Neural cell (in vitro differentiated cells): ENCODE results near the gene SMCO1. TPM values are rescaled to one million over a fixed set of nuclear protein-coding genes. Genes with fewer than 3 reads are reported as not detected.

Experiments
- H2AFZ ChIP-seq: fragments of 200-600, 300-800 bp; sonication (generic), shearing (Covaris generic); 2 replicates; pipeline ENCODE4 v1.6.0; 2014; ENCODE audit warnings: low read depth, mild to moderate bottlenecking, antibody characterized with exemption, low read length, moderate library complexity
- H3F3A ChIP-seq: fragments of 200-600 bp; shearing (Covaris generic); 2 replicates; pipeline ENCODE4 v1.6.1; 2016; ENCODE audit warnings: mild to moderate bottlenecking, moderate library complexity, mixed read lengths, antibody characterized with exemption, low read length; ENCODE audit not compliant: insufficient read depth, poor library complexity, severe bottlenecking
- H3K27ac ChIP-seq: fragments of 200-600, 300-800 bp; sonication (generic), shearing (Covaris generic); 2 replicates; pipeline ENCODE4 v1.5.1; 2014; ENCODE audit warnings: mild to moderate bottlenecking, low read length, moderate library complexity
- H3K27me3 ChIP-seq: fragments of 300-800, 200-600 bp; sonication (generic), shearing (Covaris generic); 2 replicates; pipeline ENCODE4 v1.6.0; 2014; ENCODE audit warnings: mild to moderate bottlenecking, low read depth, low read length, moderate library complexity; ENCODE audit not compliant: insufficient read depth
- H3K36me3 ChIP-seq: fragments of 300-800, 200-600 bp; sonication (generic), shearing (Covaris generic); 2 replicates; pipeline ENCODE4 v1.5.1; 2014; ENCODE audit warnings: mild to moderate bottlenecking, antibody characterized with exemption, low read length, moderate library complexity; ENCODE audit not compliant: insufficient read depth
- H3K4me2 ChIP-seq: fragments of 300-800, 200-600 bp; sonication (generic), shearing (Covaris generic); 2 replicates; pipeline ENCODE4 v1.6.0; 2014; ENCODE audit warnings: mild to moderate bottlenecking, low read length
- H3K4me3 ChIP-seq: fragments of 300-800, 200-600 bp; sonication (generic), shearing (Covaris generic); 2 replicates; pipeline ENCODE4 v1.5.1; 2014; ENCODE audit warnings: mild to moderate bottlenecking, low read length, moderate library complexity
- H3K79me2 ChIP-seq: fragments of 200-600 bp; shearing (Covaris generic); replicated peaks from 2 replicates; pipeline ENCODE4 v1.6.0; 2014; ENCODE audit warnings: mild to moderate bottlenecking, low read length, moderate library complexity; ENCODE audit not compliant: insufficient read depth
- H3K9ac ChIP-seq: fragments of 300-800, 200-600 bp; sonication (generic), shearing (Covaris generic); 2 replicates; pipeline ENCODE4 v1.6.1; 2016; ENCODE audit warnings: mild to moderate bottlenecking, low read length, mixed read lengths
- H3K9me2 ChIP-seq: fragments of 200-600 bp; shearing (Covaris generic); 2 replicates; pipeline ENCODE4 v1.6.1; 2016; ENCODE audit warnings: mild to moderate bottlenecking, low read length, mixed read lengths; ENCODE audit not compliant: insufficient read depth
- H3K9me3 ChIP-seq: fragments of 200-600, 300-800 bp; sonication (generic), shearing (Covaris generic); 2 replicates; pipeline ENCODE4 v1.6.1; 2016; ENCODE audit warnings: mild to moderate bottlenecking, mixed run types, low read length, moderate library complexity, mixed read lengths
- H4K20me1 ChIP-seq: fragments of 200-600 bp; shearing (Covaris generic); 2 replicates; pipeline ENCODE4 v1.6.1; 2016; ENCODE audit warnings: mild to moderate bottlenecking, mixed run types; ENCODE audit not compliant: insufficient read depth
- EP300 ChIP-seq: fragments of 450-650 bp; conservative IDR thresholded peaks from 2 replicates; pipeline ENCODE4 v1.6.1; 2014; ENCODE audit warnings: antibody characterized with exemption, mild to moderate bottlenecking, moderate library complexity; ENCODE audit not compliant: poor library complexity, severe bottlenecking
- EZH2 ChIP-seq: fragments of 200-600, 300-800 bp; shearing (Covaris generic), sonication (generic); IDR thresholded peaks from 2 replicates; pipeline ENCODE4 v1.6.1; 2014; ENCODE audit warnings: antibody characterized with exemption, low read length, borderline replicate concordance, mild to moderate bottlenecking; ENCODE audit not compliant: insufficient read depth, poor library complexity, severe bottlenecking
- MXI1 ChIP-seq: fragments of 450-650 bp; conservative IDR thresholded peaks from 2 replicates; pipeline ENCODE4 v1.6.1; 2014; ENCODE audit warnings: antibody characterized with exemption, mild to moderate bottlenecking; ENCODE audit not compliant: poor library complexity, severe bottlenecking
- POLR2AphosphoS5 ChIP-seq: IDR thresholded peaks from 2 replicates; pipeline ENCODE4 v1.6.1; 2012
- RAD21 ChIP-seq: fragments of 450-650 bp; conservative IDR thresholded peaks from 2 replicates; pipeline ENCODE4 v1.6.1; 2014; ENCODE audit warnings: antibody characterized with exemption, mild to moderate bottlenecking, moderate library complexity
- REST ChIP-seq: IDR thresholded peaks from 2 replicates; pipeline ENCODE4 v1.6.1; 2012; ENCODE audit warnings: borderline replicate concordance
- SMC3 ChIP-seq: fragments of 450-650 bp; conservative IDR thresholded peaks from 2 replicates; pipeline ENCODE4 v1.6.1; 2014; ENCODE audit warnings: antibody characterized with exemption, mild to moderate bottlenecking, moderate library complexity; ENCODE audit not compliant: poor library complexity
- TAF1 ChIP-seq: IDR thresholded peaks from 2 replicates; pipeline ENCODE4 v1.6.1; 2012; ENCODE audit warnings: low read depth
- polyA plus RNA-seq: library from polyadenylated mRNA; depleted of rRNA; stranded (reverse); fragments of >200 nt; gene quantifications from 2 replicates; pipeline ENCODE4 v1.2.3, GENCODE V29; 2014
- TF ChIP-seq, protein P1 (sequence below): fragments of 450-650 bp; IDR thresholded peaks from 2 replicates; pipeline ENCODE4 v1.5.1; 2014; ENCODE audit warnings: antibody characterized with exemption, mild to moderate bottlenecking, moderate library complexity; ENCODE audit not compliant: poor library complexity, severe bottlenecking

Gene SMCO1
- polyA plus RNA-seq, 1 donor from 2014 or later: not detected

GRCh38 chr3:196537319-196537984 lies 22.3 kb upstream of the SMCO1 start:
- Histone ChIP-seq H3F3A (no peaks in the 10 kb centered on the region), H3K27me3 (no peaks in the 10 kb centered on the region), H3K4me3 (no peak overlapping the region), H3K9me3 (no peaks in the 10 kb centered on the region), H3K27ac (no peak overlapping the region), H2AFZ (no peak overlapping the region), H3K79me2 (no peaks in the 10 kb centered on the region), H3K4me2 (no peak overlapping the region), H3K9me2 (no peaks in the 10 kb centered on the region), H4K20me1 (no peaks in the 10 kb centered on the region), H3K36me3 (no peaks in the 10 kb centered on the region), H3K9ac (no peak overlapping the region)
- TF ChIP-seq TAF1 (no peak), EP300 (peak; percentile 43), REST (no peak), RAD21 (peak; percentile 68), SMC3 (peak; percentile 61), MXI1 (no peak), EZH2 (no peak), POLR2AphosphoS5 (no peak)
- TF ChIP-seq, protein P1, sequence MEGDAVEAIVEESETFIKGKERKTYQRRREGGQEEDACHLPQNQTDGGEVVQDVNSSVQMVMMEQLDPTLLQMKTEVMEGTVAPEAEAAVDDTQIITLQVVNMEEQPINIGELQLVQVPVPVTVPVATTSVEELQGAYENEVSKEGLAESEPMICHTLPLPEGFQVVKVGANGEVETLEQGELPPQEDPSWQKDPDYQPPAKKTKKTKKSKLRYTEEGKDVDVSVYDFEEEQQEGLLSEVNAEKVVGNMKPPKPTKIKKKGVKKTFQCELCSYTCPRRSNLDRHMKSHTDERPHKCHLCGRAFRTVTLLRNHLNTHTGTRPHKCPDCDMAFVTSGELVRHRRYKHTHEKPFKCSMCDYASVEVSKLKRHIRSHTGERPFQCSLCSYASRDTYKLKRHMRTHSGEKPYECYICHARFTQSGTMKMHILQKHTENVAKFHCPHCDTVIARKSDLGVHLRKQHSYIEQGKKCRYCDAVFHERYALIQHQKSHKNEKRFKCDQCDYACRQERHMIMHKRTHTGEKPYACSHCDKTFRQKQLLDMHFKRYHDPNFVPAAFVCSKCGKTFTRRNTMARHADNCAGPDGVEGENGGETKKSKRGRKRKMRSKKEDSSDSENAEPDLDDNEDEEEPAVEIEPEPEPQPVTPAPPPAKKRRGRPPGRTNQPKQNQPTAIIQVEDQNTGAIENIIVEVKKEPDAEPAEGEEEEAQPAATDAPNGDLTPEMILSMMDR: peak; percentile 70

GRCh38 chr3:196533260-196533681 lies 18.1 kb upstream of the SMCO1 start:
- H2AFZ ChIP-seq: no peak overlapping the region
- H3K4me2 ChIP-seq: no peak overlapping the region
- no peak overlapping the region for H3K9ac ChIP-seq
- TF ChIP-seq SMC3 (no peak), EP300 (no peak), MXI1 (no peak), REST (no peak), TAF1 (no peak), RAD21 (no peak), POLR2AphosphoS5 (no peak), EZH2 (no peak)
- TF ChIP-seq, protein P1: no peak
- no peaks in the 10 kb centered on the region for H3K27me3 ChIP-seq
- no peak overlapping the region for H3K4me3 ChIP-seq
- no peaks in the 10 kb centered on the region for H4K20me1 ChIP-seq
- H3F3A ChIP-seq: no peaks in the 10 kb centered on the region
- no peaks in the 10 kb centered on the region for H3K36me3 ChIP-seq
- H3K27ac ChIP-seq: no peak overlapping the region
- no peaks in the 10 kb centered on the region for H3K79me2 ChIP-seq
- no peaks in the 10 kb centered on the region for H3K9me2 ChIP-seq
- H3K9me3 ChIP-seq: no peaks in the 10 kb centered on the region
